HG03469 (cell line): Measurements from ENCODE around the gene KIF5C.

Experiments used
- ATAC-seq: cut with Tn5 transposase; IDR thresholded peaks from one replicate; pipeline ENCODE4 v1.9.1; 2021; ENCODE audit warnings: mild to moderate bottlenecking, moderate library complexity, moderate number of reproducible peaks; ENCODE audit not compliant: unreplicated experiment

Gene KIF5C

GRCh38 chr2:149038442-149039212 lies 163.6 kb downstream of the KIF5C start, which contains the start of gene LYPD6B:
Gene LYPD6B, plus strand, starts transcription at chr2:149038699. Its CDS starts 92,250 bp downstream, at chr2:149130949.
- ATAC-seq = peak; percentile 62

DNA sequence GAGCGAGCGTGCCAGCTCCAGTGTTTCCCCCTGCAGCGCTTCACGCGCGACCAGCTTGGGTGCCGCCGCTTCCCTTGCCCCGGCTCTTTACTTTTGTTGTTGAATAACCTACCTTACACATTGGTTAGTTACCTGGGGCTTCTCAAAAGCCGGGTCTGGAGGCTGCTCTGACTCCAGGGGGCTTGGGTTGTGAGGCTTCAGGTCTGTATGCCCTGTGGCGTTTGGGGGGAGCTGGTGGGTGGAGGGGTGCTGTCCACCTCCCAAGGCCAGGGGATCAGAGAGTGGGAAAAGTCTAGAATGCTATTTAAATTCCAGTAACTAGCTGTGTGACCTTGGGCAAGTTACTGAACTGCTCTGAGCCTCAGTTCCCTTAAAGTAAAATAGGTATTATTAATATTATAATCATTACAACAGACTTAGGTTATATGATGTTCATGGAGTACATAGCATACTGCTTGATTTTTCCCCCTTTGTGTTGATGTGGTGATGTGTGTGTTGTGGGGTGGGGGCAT lies 164.2 kb downstream of the KIF5C start:
- no peak for ATAC-seq

- no peak for ATAC-seq
Measured at GRCh38 chr2:149040451-149040850, 165.4 kb downstream of the KIF5C start.

DNA sequence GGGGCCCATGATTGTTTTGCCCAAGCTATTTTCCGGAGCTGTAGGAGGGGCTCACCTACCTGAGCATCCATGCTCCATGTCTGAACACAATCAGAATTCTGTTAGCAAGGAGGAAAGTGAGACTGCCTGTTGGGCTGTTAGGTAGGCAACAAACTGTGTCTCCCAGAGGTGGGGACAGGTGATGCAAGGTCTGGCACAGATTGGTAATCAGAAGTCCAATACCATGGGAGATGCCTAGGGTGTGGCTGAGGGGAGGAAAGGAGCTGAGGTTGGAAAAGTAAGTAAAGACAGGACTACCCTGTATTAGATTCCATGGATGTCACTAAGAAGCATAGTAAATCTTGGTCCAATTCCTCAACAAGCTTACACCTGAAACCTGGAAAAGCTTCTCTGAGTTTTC lies 166.5 kb downstream of the KIF5C start:
- ATAC-seq = no peak

- ATAC-seq = no peak
Measured at GRCh38 chr2:149042881-149043280, 167.9 kb downstream of the KIF5C start.

DNA sequence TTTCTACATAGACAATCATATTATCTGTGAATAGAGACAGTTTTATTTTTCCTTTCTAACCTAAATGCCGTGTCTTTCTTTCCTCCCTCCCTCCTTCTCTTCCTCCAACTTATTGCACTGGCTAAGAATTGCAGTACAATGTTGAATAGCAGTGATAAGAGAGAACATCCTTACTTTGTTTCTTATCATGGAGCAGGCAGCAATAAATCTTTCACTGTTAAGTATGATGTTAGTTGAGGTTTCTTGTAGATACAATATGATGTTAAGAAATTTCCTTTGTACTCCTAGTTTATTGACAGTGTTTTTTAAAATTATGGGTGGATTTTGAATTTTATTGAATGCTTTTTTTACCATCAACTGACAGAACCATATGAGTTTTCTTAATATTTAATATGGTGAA lies 169.5 kb downstream of the KIF5C start:
- ATAC-seq = no peak

GRCh38 chr2:149047118-149047517 lies 172.1 kb downstream of the KIF5C start:
- ATAC-seq = no peak

DNA sequence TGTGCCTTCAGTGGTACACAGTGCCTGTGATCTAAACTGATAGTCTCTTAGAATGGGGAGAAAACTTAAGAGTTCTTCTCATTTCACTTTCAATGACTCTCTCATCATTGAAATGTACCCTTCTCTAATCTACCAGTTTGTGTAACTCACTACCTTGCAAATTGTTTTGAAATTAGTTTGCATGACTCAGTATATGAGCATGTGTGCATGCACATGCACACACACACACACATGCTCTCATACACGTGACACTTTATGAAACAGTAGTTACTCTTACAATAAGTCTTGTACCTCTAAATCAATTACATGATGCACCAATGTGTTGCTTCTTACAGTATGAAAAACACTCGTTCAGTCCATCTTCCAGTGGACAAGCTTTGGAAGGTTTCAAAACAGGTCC lies 174.1 kb downstream of the KIF5C start:
- no peak for ATAC-seq

DNA sequence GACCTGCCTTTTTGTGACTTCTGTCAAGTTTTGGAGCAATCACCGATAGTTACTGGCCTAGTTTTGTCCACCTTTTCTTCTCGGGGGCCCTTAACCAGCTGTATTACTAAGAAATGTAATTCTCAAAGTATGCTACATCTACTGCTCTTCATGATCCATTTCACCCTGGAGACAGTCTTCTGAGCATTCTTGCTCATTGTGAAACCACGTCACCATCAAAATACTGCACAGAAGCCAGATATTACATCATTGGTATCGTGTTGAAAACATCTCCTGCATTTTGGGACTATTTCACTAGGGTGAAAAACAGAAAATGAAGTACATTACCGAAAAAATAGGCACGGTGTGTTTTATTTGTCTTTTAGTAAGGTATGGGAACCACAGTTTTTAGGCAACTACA lies 175.2 kb downstream of the KIF5C start:
- peak; percentile 94 for ATAC-seq

DNA sequence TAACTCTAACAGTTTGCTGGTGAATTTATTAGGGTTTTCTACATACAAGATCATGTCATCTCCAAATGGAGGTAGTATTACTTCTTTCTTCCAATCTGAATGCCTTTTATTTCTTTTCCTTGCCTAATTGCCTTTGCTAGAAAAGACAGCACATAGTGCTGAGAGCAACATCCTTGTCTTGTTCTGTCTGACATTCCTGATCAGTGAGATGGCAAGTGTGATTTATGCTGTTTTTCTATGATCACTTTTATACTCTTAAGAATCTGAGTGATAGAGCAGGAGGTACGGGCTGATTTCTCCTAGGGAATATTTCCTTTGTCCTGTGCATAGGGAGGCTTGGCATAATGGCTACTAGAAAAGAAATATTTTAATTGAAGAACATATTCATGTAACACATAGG lies 180.7 kb downstream of the KIF5C start:
- ATAC-seq = no peak

DNA sequence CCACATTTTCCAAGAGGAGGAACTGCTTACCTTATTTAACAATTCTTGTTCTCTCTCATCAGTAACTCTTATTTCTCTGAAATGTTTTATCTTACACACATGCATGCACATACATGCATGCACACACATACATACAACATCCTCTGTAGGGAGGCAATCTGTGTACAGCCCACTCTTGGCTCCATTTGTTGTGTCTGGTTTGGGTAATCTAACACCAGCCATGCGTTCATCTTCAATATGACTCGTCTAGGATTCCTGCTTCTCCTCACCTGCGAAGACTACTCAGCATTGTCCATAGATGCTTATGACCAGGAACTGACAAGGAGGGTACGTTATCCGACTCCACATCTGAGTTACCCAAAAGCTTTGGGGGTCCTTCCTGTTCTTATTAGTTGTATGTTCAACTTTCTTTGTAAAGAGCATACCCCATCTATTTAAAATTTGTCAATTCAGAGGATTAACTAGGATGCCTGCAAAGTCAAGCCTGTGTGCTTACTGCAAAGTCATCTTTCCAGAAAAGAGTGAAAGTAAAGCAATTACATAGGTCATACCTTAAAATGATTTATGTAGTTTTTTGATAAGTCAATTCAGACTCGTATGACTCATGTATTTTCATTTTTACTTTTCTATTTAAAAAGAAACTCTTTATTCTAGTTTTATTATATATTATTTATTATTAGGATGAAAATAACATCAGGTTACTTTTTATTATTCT lies 181.7 kb downstream of the KIF5C start:
- no peak for ATAC-seq

GRCh38 chr2:149057401-149057800 lies 182.4 kb downstream of the KIF5C start:
- no peak for ATAC-seq

DNA sequence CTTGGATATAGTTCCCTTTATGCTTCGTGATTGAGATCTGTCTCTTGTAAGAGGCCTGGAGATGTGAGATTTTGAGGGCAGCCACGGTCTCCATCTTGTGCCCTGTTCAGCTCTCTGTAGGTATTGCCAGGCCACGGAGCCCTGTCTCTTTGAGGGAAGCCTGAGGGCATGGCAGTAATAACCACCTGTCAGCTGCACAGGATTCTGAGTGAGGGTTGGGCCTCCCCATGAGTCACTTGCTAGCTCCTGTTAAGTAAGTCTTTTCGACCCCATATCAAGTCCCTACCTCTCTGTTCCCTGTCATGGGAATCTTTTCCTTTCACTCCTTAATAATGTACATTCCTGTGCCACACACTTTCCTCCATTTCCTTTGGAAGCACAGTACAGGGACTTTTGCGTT lies 183.9 kb downstream of the KIF5C start:
- no peak for ATAC-seq

- no peak for ATAC-seq
Measured at GRCh38 chr2:149059822-149060221, 184.8 kb downstream of the KIF5C start.

- ATAC-seq = no peak
Measured at GRCh38 chr2:149061133-149061745, 186.2 kb downstream of the KIF5C start.

DNA sequence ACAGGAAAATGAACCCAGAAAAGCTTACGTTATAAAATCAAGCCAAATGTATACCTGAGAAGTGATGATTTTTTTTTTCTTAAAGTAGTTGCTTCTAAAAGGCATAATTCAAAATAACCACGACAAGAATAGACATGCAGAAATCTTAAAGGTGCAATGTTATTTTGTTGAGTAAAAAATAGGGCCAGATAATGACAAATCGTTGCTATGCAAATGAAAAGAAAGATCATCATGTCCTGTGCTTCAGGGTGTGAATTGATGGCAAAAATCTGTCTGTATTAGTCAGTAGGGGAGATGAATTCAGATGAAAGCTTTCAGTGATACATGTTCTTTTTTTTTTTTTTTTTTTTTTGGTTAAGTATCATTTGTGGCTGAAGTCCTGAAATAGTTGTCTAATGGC lies 187.5 kb downstream of the KIF5C start:
- no peak for ATAC-seq

DNA sequence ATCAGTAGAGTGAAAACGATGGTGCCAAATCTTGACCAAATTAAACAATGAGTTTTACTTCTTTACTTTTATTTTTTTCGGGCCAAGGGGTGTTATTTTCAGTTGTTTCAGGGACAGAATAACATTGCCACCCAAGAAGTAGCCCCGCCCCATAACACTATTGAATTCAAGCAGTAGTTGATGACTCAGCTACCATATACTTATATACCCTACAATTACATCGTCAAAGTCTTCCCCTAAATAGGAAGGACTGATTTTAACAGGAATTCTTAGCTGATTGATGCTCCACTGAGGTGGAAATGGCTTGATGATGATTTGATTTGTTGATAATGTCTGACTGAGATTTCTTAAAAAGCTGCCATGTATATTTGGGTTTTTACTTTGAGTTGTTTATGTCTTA lies 188.2 kb downstream of the KIF5C start:
- no peak for ATAC-seq

DNA sequence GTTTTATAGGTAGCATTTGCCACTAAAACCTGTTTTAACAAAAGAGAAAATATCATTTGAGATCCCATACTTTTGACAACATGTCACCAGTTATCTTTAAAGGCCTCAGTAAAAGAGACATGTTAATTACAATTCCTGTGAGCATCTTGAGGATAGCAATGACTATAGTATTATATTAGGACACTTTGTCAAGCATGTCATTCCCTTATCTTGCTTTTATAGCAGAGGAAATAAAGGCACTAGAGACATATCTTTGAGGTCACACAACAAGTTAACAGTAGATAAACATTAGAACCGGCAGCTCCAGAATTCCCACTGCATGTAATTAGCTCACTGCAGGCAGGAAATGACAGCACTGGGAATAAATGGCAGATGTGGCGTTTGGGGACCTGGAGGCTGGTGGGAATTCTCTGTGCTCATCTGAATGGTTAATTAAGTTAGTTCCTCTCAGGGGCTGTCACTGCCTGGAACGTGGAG lies 189.4 kb downstream of the KIF5C start:
- no peak for ATAC-seq

DNA sequence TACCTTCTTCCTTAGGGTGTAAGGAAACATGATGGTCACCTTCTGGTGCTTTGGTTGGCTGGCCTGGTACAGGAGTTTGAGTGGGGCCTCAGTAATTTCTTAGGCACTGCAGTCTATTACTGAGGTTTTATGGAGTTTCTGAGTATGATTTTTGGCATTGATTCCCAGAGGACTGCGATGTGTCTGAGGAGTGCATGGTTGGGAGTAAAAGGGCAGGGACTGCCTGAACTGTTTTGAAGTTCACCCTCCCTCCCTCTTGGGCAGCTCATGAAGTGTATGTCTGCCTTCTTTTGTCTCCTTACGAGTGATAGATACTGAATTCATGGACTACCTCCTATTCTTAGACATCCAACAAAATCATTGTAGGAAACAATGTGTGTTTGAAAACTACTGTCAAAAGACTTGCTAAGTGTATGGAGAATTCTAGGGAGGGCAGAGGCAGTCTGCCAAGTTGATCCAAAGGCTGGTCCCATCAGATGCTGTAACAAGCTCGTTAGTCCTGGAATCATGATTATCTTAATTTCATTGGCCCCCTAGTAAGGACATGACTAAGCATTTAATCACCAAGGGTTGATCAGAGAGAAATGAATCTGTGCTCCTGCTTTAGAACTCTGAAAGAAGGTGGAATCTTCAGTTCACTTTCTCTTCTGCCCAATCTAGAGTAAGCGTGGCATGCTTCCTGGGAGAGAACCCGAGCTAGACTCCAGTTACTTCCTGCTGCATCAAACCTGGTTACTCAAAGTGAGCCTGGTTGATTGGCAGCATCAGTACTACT lies 190.0 kb downstream of the KIF5C start:
- no peak for ATAC-seq

DNA sequence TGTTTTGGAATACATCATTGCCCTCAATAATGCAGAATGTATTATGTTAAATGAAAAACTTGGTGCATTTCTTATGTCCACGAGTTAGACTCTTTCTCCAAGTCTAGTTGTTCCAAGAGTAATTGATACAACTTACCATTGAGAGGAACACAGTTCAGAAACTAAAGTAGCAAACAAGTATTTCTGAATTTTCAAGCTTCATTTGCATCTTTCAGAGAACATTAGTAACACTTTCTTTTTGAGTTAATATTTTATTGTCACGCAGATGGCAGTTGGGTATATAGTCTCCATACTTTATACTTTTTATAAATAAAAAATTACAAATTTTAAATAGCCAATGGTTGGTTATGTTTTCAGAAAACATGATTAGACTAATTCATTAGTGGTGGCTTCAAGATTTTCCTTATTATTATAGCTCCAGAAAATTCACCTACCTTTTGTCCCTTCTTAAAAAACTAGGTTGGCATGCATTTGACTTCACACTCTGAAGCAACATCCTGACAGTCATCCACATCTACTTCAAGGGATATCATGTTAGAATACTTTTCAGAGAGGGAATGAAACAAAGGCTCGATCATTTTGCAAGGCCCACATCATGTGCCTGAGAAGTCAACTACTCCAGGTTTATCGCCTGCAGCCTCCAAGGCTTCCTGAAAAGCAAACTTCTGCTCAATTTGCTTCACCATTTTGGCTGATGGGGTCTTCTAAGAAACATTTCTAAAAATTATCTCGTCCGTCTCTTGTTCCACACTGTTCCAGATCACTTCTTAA lies 193.4 kb downstream of the KIF5C start:
- ATAC-seq = no peak
